Measurements from ENCODE around the gene SCN4B.

SCN4B gene

DNA sequence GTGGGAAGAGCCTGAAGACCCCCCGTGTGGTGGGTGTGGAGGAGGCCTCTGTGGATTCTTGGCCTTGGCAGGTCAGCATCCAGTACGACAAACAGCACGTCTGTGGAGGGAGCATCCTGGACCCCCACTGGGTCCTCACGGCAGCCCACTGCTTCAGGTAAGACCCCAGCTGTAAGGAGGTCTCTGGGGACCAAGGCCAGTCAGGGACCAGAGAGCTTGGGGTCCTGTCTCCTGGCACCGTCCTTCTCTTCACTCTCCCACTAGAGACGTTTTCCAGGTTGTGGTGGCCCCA lies 40.9 kb downstream of the SCN4B start:
- Histone ChIP-seq H3K27me3 (ENCODE audit: insufficient read depth, poor library complexity, severe bottlenecking) (no peaks in the 10 kb centered on the region), H3K27ac (replicated peaks) (no peak overlapping the region), H3K4me3 (replicated peaks; ENCODE audit: insufficient read depth, low read length) (no peak overlapping the region)
- no peak for DNase-seq (ENCODE audit: low read depth in 1 of 2, low spot score in 1 of 2)
- TF ChIP-seq, protein P1, sequence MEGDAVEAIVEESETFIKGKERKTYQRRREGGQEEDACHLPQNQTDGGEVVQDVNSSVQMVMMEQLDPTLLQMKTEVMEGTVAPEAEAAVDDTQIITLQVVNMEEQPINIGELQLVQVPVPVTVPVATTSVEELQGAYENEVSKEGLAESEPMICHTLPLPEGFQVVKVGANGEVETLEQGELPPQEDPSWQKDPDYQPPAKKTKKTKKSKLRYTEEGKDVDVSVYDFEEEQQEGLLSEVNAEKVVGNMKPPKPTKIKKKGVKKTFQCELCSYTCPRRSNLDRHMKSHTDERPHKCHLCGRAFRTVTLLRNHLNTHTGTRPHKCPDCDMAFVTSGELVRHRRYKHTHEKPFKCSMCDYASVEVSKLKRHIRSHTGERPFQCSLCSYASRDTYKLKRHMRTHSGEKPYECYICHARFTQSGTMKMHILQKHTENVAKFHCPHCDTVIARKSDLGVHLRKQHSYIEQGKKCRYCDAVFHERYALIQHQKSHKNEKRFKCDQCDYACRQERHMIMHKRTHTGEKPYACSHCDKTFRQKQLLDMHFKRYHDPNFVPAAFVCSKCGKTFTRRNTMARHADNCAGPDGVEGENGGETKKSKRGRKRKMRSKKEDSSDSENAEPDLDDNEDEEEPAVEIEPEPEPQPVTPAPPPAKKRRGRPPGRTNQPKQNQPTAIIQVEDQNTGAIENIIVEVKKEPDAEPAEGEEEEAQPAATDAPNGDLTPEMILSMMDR (IDR thresholded peaks at IDR 0.05; ENCODE audit: insufficient read depth, low read length): no peak
- TF ChIP-seq, protein P2, sequence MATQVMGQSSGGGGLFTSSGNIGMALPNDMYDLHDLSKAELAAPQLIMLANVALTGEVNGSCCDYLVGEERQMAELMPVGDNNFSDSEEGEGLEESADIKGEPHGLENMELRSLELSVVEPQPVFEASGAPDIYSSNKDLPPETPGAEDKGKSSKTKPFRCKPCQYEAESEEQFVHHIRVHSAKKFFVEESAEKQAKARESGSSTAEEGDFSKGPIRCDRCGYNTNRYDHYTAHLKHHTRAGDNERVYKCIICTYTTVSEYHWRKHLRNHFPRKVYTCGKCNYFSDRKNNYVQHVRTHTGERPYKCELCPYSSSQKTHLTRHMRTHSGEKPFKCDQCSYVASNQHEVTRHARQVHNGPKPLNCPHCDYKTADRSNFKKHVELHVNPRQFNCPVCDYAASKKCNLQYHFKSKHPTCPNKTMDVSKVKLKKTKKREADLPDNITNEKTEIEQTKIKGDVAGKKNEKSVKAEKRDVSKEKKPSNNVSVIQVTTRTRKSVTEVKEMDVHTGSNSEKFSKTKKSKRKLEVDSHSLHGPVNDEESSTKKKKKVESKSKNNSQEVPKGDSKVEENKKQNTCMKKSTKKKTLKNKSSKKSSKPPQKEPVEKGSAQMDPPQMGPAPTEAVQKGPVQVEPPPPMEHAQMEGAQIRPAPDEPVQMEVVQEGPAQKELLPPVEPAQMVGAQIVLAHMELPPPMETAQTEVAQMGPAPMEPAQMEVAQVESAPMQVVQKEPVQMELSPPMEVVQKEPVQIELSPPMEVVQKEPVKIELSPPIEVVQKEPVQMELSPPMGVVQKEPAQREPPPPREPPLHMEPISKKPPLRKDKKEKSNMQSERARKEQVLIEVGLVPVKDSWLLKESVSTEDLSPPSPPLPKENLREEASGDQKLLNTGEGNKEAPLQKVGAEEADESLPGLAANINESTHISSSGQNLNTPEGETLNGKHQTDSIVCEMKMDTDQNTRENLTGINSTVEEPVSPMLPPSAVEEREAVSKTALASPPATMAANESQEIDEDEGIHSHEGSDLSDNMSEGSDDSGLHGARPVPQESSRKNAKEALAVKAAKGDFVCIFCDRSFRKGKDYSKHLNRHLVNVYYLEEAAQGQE (IDR thresholded peaks at IDR 0.05; ENCODE audit: insufficient replicate concordance, low read depth): no peak

DNA sequence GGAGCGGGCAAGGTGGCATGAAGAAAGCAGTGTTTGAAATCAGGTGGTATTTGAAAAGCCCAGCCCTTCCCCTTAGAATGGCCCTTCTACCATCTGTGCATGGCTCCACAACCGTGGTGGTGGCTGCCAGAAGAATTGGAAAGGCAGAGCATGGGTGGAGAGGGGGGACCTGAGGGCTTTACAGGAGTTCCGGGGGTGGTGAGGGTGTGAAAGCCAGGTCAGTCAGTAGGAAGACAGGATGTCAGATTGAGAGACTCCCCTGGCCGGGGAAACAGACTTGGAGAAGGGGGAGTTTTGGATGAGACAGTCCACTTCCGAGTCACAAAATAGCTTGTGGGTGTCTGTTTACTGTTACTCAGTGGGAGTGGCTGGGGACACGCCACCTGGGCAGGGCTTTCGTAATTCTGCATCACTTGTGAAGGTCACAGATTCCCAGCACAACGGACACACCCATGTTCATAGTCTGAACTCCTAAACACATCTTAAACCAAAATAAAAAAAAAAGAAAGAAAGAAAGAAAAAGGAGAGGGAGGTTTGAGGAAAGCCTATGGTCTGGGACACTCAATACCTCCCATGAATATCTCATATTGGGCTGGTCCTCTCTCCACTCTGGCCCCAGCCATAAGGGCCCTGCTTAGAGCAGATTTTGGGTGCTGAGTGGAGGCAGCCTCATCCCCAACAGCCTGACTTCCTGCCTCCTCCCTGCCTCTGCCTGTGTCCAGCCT lies 41.4 kb downstream of the SCN4B start:
- TF ChIP-seq, protein P1 (IDR thresholded peaks at IDR 0.05; ENCODE audit: insufficient read depth, low read length): no peak
- TF ChIP-seq GABPA (IDR thresholded peaks at IDR 0.05; ENCODE audit: low read depth) (no peak), POLR2AphosphoS5 (IDR thresholded peaks at IDR 0.05; ENCODE audit: low read depth) (no peak), SPI1 (IDR thresholded peaks at IDR 0.05; ENCODE audit: borderline replicate concordance, low read depth) (no peak)
- TF ChIP-seq, protein P2 (IDR thresholded peaks at IDR 0.05; ENCODE audit: insufficient replicate concordance, low read depth): no peak
- Histone ChIP-seq H3K27me3 (ENCODE audit: insufficient read depth, poor library complexity, severe bottlenecking) (no peaks in the 10 kb centered on the region), H3K27ac (replicated peaks) (no peak overlapping the region), H3K4me3 (replicated peaks; ENCODE audit: insufficient read depth, low read length) (no peak overlapping the region)
- DNase-seq (ENCODE audit: low read depth in 1 of 2, low spot score in 1 of 2): no peak

DNA sequence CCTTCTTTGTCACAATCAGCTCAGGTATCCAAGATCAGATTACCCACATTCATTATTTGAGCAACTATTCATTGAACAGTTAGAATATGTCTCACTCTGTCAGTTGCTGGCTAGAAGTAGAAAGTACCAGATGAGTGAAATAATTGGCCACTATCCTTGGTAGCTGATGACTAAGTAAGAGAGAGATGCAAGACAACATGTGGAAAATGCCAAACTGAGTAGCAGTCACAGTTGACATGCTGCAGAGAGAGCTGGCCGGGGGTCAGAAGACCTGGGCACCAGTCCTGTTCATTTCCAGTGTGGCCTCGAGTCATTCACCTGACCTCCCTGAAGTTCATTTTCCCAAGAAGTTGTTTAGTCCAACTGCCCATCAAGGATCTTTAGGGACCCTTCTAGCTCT lies 43.4 kb downstream of the SCN4B start:
- no peak for TF ChIP-seq SPI1 (IDR thresholded peaks at IDR 0.05; ENCODE audit: borderline replicate concordance, low read depth)
- TF ChIP-seq, protein P2 (IDR thresholded peaks at IDR 0.05; ENCODE audit: insufficient replicate concordance, low read depth): no peak
- TF ChIP-seq GABPA (IDR thresholded peaks at IDR 0.05; ENCODE audit: low read depth): no peak
- TF ChIP-seq, protein P1 (IDR thresholded peaks at IDR 0.05; ENCODE audit: insufficient read depth, low read length): no peak
- no peak for TF ChIP-seq POLR2AphosphoS5 (IDR thresholded peaks at IDR 0.05; ENCODE audit: low read depth)
- no peak for DNase-seq (ENCODE audit: low read depth in 1 of 2, low spot score in 1 of 2)
- no peak overlapping the region for H3K4me3 ChIP-seq (replicated peaks; ENCODE audit: insufficient read depth, low read length)
- no peak overlapping the region for H3K27ac ChIP-seq (replicated peaks)
- no peaks in the 10 kb centered on the region for H3K27me3 ChIP-seq (ENCODE audit: insufficient read depth, poor library complexity, severe bottlenecking)
